Endodermal cell (in vitro differentiated cells): ENCODE data around the gene HCRTR1. TPM values are rescaled to one million over a fixed set of nuclear protein-coding genes. Genes with fewer than 3 reads are reported as not detected.

Experiments used
- DNase-seq: peaks from one replicate; pipeline ENCODE4 v3.0.0-alpha.2; 2017
- H3K27ac ChIP-seq: 2 replicates; pipeline ENCODE4 v1.5.1; 2013; ENCODE audit warnings: mild to moderate bottlenecking, low read depth, low read length, moderate library complexity
- H3K27me3 ChIP-seq: 2 replicates; pipeline ENCODE4 v1.6.1; 2013; ENCODE audit warnings: mild to moderate bottlenecking, low read length, moderate library complexity; ENCODE audit not compliant: insufficient read depth, control insufficient read depth, poor library complexity, severe bottlenecking
- H3K36me3 ChIP-seq: 2 replicates; pipeline ENCODE4 v1.7.0; 2013; ENCODE audit warnings: mild to moderate bottlenecking, low read length, moderate library complexity; ENCODE audit not compliant: control insufficient read depth, insufficient read depth
- H3K4me1 ChIP-seq: one replicate; pipeline ENCODE4 v1.7.0; 2013; ENCODE audit warnings: low read length; ENCODE audit not compliant: control insufficient read depth, insufficient read depth
- H3K4me3 ChIP-seq: 2 replicates; pipeline ENCODE4 v1.5.1; 2013; ENCODE audit warnings: mild to moderate bottlenecking, low read length, moderate library complexity
- H3K9ac ChIP-seq: 2 replicates; pipeline ENCODE4 v1.6.1; 2013; ENCODE audit warnings: mild to moderate bottlenecking, low read length, moderate library complexity; ENCODE audit not compliant: poor library complexity, severe bottlenecking; ENCODE audit errors: extremely low read depth
- H3K9me3 ChIP-seq: 2 replicates; pipeline ENCODE4 v1.6.1; 2013; ENCODE audit warnings: mild to moderate bottlenecking, low read length, moderate library complexity; ENCODE audit not compliant: control insufficient read depth
- H3K27ac Mint-ChIP-seq: 2 replicates; pipeline ENCODE4 v1.8.0; 2020; ENCODE audit warnings: mixed read lengths
- H3K27me3 Mint-ChIP-seq: 2 replicates; pipeline ENCODE4 v1.8.0; 2021; ENCODE audit warnings: mild to moderate bottlenecking, mixed read lengths; ENCODE audit not compliant: insufficient read depth
- H3K36me3 Mint-ChIP-seq: 2 replicates; pipeline ENCODE4 v1.8.0; 2020; ENCODE audit warnings: low read depth, mixed read lengths
- H3K4me1 Mint-ChIP-seq: 2 replicates; pipeline ENCODE4 v1.8.0; 2020; ENCODE audit warnings: mixed read lengths
- H3K4me3 Mint-ChIP-seq: 2 replicates; pipeline ENCODE4 v1.8.0; 2020; ENCODE audit warnings: mild to moderate bottlenecking, moderate library complexity, mixed read lengths
- H3K9me3 Mint-ChIP-seq: 2 replicates; pipeline ENCODE4 v1.8.0; 2020; ENCODE audit warnings: mild to moderate bottlenecking, mixed read lengths
- CTCF ChIP-seq: fragments of 200-600 bp; sonication (generic); conservative IDR thresholded peaks from 2 replicates; pipeline ENCODE4 v1.5.0; 2021; ENCODE audit warnings: antibody characterized with exemption, mild to moderate bottlenecking
- whole genome bisulfite sequencing, 2 experiments: methylation state at CpG; one replicate each; pipeline versions ENCODE4 v1.1.5 to v1.1.7; 2013; ENCODE audit warnings: missing lambda C conversion rate in 2 of 2, mixed read lengths in 1 of 2; ENCODE audit not compliant: insufficient coverage in 1 of 2, insufficient read length in 1 of 2; 5-methylcytosine and 5-hydroxymethylcytosine counted together
- total RNA-seq, 2 donors: library from RNA; stranded (reverse); fragmentation: NEBNext Ultra II Directional in 1 of 2; extraction: Animal tissue kit (Norgen Biotek cat#: 25700) in 1 of 2; gene quantifications; 2 replicates in 1 of 2; 3 replicates in 1 of 2; pipeline ENCODE4 v1.2.1, GENCODE V29; 2021

HCRTR1 gene
- total RNA-seq, 2 donors from 2014 or later = not detected

- no peak for DNase-seq
- no peaks in the 10 kb centered on the region for H3K9me3 Mint-ChIP-seq
- peaks cover 1% of the 10 kb centered on the region for H3K27me3 Mint-ChIP-seq
- no peak overlapping the region for H3K4me3 Mint-ChIP-seq
- H3K9ac ChIP-seq = no peak overlapping the region
- 95 to 100% methylated on average over 4 to 5 of the region's 5 CpGs for WGBS, 2 experiments
- peaks cover 9% of the 10 kb centered on the region for H3K4me1 ChIP-seq
- H3K27ac Mint-ChIP-seq = no peak overlapping the region
- no peaks in the 10 kb centered on the region for H3K9me3 ChIP-seq
- no peak for TF ChIP-seq CTCF
- H3K36me3 Mint-ChIP-seq = no peaks in the 10 kb centered on the region
- peaks cover 14% of the 10 kb centered on the region for H3K4me1 Mint-ChIP-seq
- H3K4me3 ChIP-seq = no peak overlapping the region
- no peak overlapping the region for H3K27ac ChIP-seq
- H3K36me3 ChIP-seq = no peaks in the 10 kb centered on the region
- H3K27me3 ChIP-seq = no peaks in the 10 kb centered on the region
Measured at GRCh38 chr1:31654474-31654776, 36.9 kb downstream of the HCRTR1 start.

DNA sequence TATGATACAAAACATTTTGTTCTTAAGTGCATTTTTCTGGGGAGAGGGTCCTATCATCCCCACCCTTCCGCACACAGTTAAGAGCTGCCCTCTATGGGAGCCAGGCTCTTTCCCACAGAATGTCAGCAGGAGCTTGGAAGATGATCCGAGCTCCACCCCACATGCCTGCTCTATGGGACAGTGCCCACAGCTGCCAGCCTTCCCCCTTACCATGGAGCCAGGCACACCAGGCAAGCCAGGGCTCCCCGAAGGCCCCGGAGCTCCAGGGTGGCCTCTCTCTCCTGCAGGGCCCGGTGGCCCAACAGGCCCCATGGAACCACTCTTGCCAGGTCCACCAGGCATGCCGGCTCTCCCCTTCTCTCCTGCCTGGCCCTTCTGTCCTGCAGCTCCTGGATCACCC is 37.6 kb downstream of the HCRTR1 start:
- H3K27ac ChIP-seq = no peak overlapping the region
- DNase-seq = no peak
- peaks cover 9% of the 10 kb centered on the region for H3K4me1 ChIP-seq
- no peaks in the 10 kb centered on the region for H3K36me3 ChIP-seq
- no peaks in the 10 kb centered on the region for H3K9me3 Mint-ChIP-seq
- peaks cover 14% of the 10 kb centered on the region for H3K4me1 Mint-ChIP-seq
- no peaks in the 10 kb centered on the region for H3K9me3 ChIP-seq
- H3K27ac Mint-ChIP-seq = peak overlapping the region; percentile 53
- H3K27me3 ChIP-seq = no peaks in the 10 kb centered on the region
- H3K4me3 ChIP-seq = no peak overlapping the region
- H3K27me3 Mint-ChIP-seq = peaks cover 1% of the 10 kb centered on the region
- no peaks in the 10 kb centered on the region for H3K36me3 Mint-ChIP-seq
- H3K4me3 Mint-ChIP-seq = no peak overlapping the region
- no peak for TF ChIP-seq CTCF
- WGBS, 2 experiments = 92 to 100% methylated on average over 3 to 6 of the region's 6 CpGs
- no peak overlapping the region for H3K9ac ChIP-seq

DNA sequence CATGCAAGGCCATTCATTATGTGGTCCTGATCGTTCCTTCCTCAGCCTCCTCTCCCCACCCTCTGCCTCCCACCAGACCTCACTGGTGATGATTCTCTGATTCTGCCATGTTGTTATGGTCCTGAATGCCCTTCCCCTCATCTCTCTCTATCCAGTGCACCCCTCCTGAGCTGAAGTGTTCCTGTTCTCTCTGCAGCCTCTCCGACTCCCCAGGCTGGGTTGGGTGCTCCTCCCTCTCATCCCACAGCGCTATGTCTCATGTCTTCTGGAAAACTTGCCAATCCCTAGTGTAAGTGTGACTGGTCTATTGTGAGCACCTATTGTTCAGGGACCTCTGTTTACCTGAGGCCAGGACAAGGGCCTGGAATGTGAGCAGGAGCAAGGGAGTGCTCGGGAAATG is 38.3 kb downstream of the HCRTR1 start:
- Mint-ChIP-seq H3K4me1 (peaks cover 14% of the 10 kb centered on the region), H3K4me3 (no peak overlapping the region), H3K36me3 (no peaks in the 10 kb centered on the region), H3K27ac (peak overlapping the region; percentile 53), H3K9me3 (no peaks in the 10 kb centered on the region), H3K27me3 (peaks cover 1% of the 10 kb centered on the region)
- TF ChIP-seq CTCF = no peak
- Histone ChIP-seq H3K4me1 (peaks cover 9% of the 10 kb centered on the region), H3K27ac (no peak overlapping the region), H3K4me3 (no peak overlapping the region), H3K27me3 (no peaks in the 10 kb centered on the region), H3K9me3 (no peaks in the 10 kb centered on the region), H3K9ac (no peak overlapping the region), H3K36me3 (no peaks in the 10 kb centered on the region)
- 84 to 90% methylated on average over 3 to 4 of the region's 4 CpGs for WGBS, 2 experiments
- DNase-seq = no peak
